GM12878 (cell line): ENCODE data around the gene AMY1C. TPM values are rescaled to one million over a fixed set of nuclear protein-coding genes. Genes with fewer than 3 reads are reported as not detected.

Experiments
- ATF7 ChIP-seq: fragments of 450-650 bp; IDR thresholded peaks from 2 replicates; pipeline ENCODE4 v1.6.1; 2016; ENCODE audit warnings: low read depth, mild to moderate bottlenecking
- GATAD2B ChIP-seq: fragments of 450-650 bp; conservative IDR thresholded peaks from 2 replicates; pipeline ENCODE4 v1.6.1; 2017; ENCODE audit warnings: low read depth, mild to moderate bottlenecking, moderate library complexity
- IKZF2 ChIP-seq, 2 experiments: fragments of 450-650 bp; IDR thresholded peaks; 2 replicates each; pipeline ENCODE4 v1.6.1; 2017; ENCODE audit warnings: mild to moderate bottlenecking in 2 of 2, moderate library complexity in 2 of 2
- JUNB ChIP-seq: IDR thresholded peaks from 2 replicates; pipeline ENCODE4 v1.6.1; 2016; ENCODE audit warnings: antibody characterized with exemption, mild to moderate bottlenecking
- KAT2A ChIP-seq: conservative IDR thresholded peaks from 2 replicates; pipeline ENCODE4 v1.6.1; 2011; ENCODE audit warnings: low read depth, low read length; ENCODE audit not compliant: control insufficient read depth
- NFIC ChIP-seq: IDR thresholded peaks from 2 replicates; pipeline ENCODE4 v1.6.1; 2012; ENCODE audit warnings: low read depth, mild to moderate bottlenecking, inconsistent platforms, low read length, moderate library complexity
- RELB ChIP-seq: fragments of 450-650 bp; IDR thresholded peaks from 2 replicates; pipeline ENCODE4 v1.6.1; 2017; ENCODE audit warnings: low read depth, mild to moderate bottlenecking, moderate library complexity
- RUNX3 ChIP-seq: IDR thresholded peaks from 2 replicates; pipeline ENCODE4 v1.6.1; 2012; ENCODE audit warnings: low read length, inconsistent platforms
- ZBTB11 ChIP-seq: fragments of 450-650 bp; formaldehyde crosslinking; IDR thresholded peaks from 2 replicates; pipeline ENCODE4 v1.5.0; 2022; ENCODE audit warnings: mild to moderate bottlenecking, missing genetic modification characterization
- ZNF274 ChIP-seq: IDR thresholded peaks from one replicate; pipeline ENCODE4 v1.8.0; 2011; ENCODE audit not compliant: insufficient read length, insufficient read depth
- ZNF384 ChIP-seq: IDR thresholded peaks from 2 replicates; pipeline ENCODE4 v1.6.1; 2012; ENCODE audit warnings: low read depth, mild to moderate bottlenecking, low read length, improper control_type of control experiment, borderline replicate concordance
- polyA plus RNA-seq, 11 experiments: library from polyadenylated mRNA; depleted of rRNA in 4 of 11; unstranded in 6 of 11; stranded (reverse) in 5 of 11; fragments of >200 nt; fragmentation: Nextera tagmentation in 4 of 11; fragmentation: Illumina TruSeq in 1 of 11; extraction: Ambion mirVana in 4 of 11; extraction: Trizol in 1 of 11; gene quantifications; 1 replicate in 1 of 11; 2 replicates in 10 of 11; pipeline versions ENCODE4 v1.2.1 to v1.2.3, GENCODE V29; 2011 to 2016; ENCODE audit warnings: inconsistent platforms in 2 of 11, missing spikeins in 2 of 11, low read depth in 1 of 11
- total RNA-seq, 4 experiments: library from RNA; depleted of rRNA in 3 of 4; stranded (reverse); fragments of >200 nt in 3 of 4; fragmentation: Illumina TruSeq in 1 of 4; extraction: Trizol in 1 of 4; gene quantifications; 2 replicates each; pipeline versions ENCODE4 v1.2.1 to v1.2.3, GENCODE V29; 2013 to 2021

AMY1C gene
- total and polyA plus RNA-seq, 10 of the 15 experiments (the other 5 are each of a cell fraction or from before 2014, with no cell fraction given): 0.06 to 0.13 (median 0.07) TPM; not detected in 7

GRCh38 chr1:103783944-103784377 lies 34.3 kb downstream of the AMY1C start (continued):
- TF ChIP-seq ZBTB11 (CRISPR knock-in tag): no peak
- TF ChIP-seq GATAD2B: 0 out of 2 replicates have a peak, but pooled peaks have one; percentile 16
- TF ChIP-seq KAT2A: no peak
- TF ChIP-seq IKZF2 (IDR thresholded peaks at IDR 0.05): peak; percentile 64 to 73; a peak in 2 of 4 replicates
- TF ChIP-seq ZNF274: no peak
- TF ChIP-seq ATF7: no peak
- TF ChIP-seq RUNX3: no peak
- no peak for TF ChIP-seq JUNB
- TF ChIP-seq ZNF384: no peak; the same call in 1 of the 2 replicates
- TF ChIP-seq RELB: peak; percentile 55
- TF ChIP-seq NFIC: no peak
